NCI-H1930 (cell line): ENCODE measurements around the gene CNTNAP5.

Source experiments
- DNase-seq, 2 experiments: peaks; one replicate each; lab custom pipeline; 2025; lab: John Stamatoyannopoulos, UW

CNTNAP5 gene

GRCh38 chr2:124063596-124063995 lies 38.5 kb downstream of the CNTNAP5 start:
- DNase-seq: no peak

DNA sequence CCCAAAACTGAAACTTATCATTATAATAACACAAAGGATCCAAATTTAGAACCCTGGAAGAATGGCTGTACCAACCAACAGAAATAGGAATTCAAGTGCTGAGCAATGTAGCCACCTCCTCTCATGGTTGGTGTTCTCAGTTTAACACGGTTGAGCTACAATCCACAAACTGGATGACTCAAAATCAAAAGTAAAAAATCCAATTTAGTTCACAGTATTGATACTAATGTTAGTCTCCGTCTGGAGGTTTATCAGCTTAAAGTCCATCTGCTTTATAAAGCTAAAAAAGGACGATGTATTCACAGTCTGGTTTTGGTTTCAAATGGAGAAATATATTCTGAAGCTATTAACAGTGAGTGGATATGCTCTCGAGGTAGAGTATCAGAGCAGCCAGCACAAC lies 40.5 kb downstream of the CNTNAP5 start:
- DNase-seq: no peak

GRCh38 chr2:124066776-124067175 lies 41.7 kb downstream of the CNTNAP5 start:
- no peak for DNase-seq

DNA sequence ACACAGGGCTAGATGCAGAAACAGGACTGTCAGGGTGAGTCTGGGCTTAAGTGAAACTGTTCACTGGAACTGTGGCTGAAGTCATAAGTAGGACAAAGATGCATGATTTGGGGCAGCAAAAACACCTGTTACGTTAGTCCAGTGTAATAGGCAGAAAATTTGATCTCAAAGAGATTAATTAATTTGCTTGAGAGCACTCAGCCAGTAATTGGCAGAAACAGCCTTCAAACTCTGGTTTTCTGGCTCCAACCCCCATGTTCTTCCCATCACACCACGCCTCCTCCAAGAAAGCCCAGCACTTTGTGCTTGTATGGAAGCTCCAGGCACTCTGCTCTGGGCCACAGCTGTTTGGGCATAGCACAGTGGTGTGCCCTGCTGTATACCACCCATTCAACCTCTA lies 54.0 kb downstream of the CNTNAP5 start:
- DNase-seq: no peak

DNA sequence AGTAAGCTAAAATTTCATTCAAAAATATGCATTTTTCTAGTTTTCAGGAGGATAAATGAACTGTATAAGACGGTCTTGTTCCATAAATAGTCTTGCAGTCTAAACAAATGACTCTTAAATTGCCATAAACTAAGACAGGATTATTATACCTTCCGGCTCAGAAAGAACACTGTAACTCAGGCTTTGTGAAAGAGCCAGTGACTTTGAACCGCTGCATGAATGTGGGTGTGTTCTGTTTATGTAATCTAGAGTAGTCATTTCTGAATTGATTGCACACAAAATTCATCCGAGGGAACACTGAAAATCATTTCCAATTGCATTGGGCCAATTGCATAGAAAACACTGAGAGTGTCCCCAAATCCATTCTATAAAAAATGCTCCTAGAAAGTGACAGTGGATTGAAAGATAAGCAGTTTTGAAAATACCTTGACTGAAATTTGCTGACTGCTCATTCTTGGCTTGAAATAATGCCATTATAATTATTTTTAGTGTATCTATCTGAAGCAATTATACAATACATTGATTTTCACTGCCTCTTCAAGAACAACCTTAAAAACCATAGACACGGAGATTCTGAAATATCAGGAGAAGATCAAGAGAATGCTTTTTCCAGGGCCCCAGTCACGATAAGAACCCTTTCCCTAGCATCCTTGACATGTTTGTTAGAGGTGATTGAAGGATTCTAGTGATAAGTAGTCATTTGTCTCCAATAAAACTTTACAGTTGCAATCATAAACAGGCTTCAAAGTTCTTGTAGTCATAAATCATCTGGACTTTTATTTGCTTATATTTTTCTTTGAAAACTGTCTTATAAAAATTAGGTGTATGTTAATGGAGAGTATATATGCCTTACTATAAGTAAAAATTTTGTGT lies 55.4 kb downstream of the CNTNAP5 start:
- DNase-seq: no peak

DNA sequence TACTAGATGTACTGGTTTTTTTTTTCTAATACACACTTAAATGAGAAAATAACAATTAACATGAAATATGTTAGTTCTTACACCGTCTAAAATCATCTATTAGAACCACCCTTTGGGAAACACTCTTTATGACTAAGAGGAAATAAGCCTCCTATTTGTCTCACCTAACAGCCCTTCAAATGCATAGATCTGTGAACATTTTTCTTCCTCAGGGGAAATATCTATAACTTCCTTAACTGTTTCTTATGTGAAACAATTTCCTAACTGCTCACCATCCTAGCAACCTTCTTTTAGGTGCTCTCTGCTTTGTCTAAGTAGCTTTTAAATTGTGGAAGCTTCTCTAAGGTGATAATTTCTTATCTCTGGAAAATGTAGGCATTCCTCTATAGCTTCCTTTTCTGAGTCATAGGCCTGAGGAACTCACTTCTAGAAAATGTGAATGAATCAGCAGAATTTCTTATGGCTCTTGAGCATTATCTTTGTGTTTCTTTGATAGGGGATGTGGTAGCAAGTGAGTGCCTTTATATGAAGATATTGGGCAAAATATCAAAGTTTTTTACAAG lies 56.1 kb downstream of the CNTNAP5 start:
- no peak for DNase-seq

DNA sequence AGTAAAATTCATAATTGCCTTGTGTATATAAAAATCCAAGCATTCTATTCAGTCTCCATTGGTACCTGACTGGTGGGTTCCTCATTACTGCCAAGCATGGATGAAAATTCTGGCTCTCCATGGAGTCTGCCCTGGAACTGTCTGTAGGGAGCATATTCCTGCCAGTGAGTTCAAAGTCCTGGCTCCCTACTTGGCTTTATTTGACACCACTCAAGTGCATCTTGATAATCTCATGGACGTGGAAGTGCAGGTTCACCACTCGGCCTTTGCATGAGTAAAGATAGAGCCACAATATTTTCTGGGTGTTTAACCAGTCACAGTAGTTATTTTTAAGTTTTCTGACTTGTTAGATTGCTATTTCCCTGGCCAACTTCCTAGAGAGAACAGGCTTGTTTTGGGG lies 63.5 kb downstream of the CNTNAP5 start:
- DNase-seq: no peak

DNA sequence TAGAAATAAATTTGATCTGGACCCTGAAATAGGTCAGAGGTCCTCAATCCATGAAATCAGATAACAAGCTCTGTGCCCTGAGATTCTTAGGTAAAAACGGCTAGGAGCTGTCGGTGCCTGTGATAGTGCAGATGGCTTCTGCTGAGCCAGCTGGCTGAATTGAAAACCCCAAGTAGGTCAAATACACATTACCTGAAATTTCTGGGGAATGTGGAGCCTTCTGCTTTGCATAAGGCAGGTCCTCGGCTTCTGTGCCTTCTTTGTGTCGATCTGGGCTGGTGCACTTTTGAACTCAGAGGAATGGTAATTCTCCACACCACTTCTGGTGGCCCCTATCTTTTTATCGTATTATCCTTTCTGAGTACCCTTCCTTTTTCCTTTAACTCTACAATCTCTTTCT lies 66.6 kb downstream of the CNTNAP5 start:
- no peak for DNase-seq

DNA sequence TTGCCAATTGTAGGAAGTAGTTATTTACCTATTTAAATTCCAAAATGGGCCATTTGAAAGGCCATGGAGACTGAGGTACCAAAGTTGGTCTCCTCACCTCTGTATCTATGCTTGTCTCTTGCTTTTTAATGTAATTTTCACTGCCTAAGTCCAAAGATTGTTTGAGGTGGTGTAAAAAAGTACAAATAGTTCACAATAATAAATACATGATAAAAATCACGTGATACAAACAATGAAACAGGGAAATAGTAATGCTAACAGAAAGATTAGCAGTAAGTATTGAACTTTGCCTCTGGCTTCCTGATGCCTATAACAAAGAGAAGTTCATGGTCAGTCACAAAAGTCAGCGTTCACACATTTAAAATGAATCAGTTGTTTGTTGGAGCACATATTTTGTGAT lies 67.6 kb downstream of the CNTNAP5 start:
- DNase-seq: no peak

DNA sequence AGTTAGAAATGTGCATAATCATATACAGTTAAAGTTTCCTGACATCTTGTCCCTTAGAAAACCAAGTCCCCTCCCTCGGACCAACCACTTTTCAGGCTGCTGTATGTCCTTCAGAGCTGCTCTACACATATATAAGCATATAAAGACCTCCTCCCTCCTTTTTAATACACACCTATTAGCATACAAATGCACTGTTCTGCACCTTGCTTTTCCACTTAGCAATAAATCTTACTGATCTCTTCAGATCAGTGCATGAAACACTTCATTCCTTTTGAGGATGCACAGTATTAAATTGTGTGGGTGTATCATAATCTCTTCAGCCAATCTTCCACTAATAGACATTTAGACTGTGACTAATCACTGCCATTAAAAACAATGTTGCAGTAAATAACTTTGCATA lies 79.8 kb downstream of the CNTNAP5 start:
- no peak for DNase-seq

DNA sequence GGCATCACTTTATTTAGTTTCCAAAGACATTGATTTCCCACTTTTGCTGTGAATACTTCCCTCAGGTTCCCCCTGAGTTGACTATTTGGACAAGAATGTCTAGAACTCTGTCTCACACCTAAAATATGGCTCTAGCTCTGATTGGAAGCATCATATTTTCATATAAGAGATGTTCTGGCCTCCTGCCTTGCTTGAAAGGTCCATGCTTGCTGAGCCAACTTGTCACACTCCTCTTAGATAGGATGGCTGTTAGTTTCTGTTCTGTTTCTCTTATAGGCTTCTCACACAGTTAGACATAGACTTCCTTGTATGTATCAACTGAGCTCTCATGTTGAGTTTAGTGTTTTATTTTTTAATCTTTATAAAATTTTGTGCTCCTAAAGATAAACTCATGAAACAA lies 87.1 kb downstream of the CNTNAP5 start:
- DNase-seq: no peak

DNA sequence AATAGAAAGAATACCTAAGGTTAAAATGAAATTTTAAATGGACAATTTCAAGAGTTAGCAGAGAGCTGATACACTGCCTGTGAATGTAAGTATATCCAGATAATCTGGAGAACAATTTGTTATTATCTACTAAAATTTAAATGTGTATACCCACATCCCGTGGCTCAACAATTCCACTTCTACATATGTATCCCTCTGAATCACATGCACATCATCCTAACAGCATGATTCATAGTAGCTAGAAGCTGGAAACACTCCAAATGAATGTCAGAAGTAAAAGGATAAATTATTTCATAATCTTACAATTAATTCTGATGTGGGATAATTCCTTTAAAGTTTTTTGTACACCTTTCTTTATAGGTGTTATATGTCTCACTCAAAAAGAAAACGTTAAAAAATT lies 87.9 kb downstream of the CNTNAP5 start:
- DNase-seq: no peak

DNA sequence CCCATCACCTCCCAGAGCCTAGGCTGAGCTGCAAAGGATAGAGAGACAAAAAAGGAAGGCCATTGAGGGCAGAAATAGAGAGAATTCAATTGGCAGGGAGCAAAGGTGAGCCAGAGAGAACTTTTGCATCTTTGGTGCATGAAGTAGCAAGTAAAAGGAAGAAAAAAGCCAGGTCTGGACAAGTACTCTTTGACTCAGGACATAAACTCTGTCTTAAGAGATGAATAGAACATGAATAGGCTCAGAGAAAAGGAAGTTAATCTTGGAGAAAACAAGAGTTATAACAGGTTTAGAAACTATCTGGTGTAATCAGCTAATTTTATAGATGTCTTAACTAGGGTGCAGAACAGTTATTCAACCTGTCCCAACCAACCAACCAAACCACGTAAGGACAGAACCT lies 95.2 kb downstream of the CNTNAP5 start:
- no peak for DNase-seq

DNA sequence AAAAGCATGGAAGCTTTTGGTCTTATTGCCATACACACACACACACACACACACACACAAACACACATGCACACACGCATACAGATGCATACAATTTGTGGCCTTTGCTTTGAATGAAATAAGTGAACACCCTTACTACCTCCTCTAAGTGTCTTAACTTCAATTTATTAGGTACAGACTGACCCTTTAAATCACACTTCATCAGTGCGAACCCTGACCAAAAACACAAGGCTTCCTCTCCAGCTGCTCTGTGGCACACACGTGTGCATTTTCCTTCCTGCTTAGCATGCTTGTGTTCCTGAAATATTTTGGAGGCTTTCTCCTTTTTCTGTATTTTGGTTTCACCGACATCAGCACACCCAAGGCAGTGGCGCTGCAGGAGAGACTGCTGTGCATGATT lies 96.0 kb downstream of the CNTNAP5 start:
- no peak for DNase-seq

- no peak for DNase-seq
Measured at GRCh38 chr2:124121760-124122275, 96.7 kb downstream of the CNTNAP5 start.

DNA sequence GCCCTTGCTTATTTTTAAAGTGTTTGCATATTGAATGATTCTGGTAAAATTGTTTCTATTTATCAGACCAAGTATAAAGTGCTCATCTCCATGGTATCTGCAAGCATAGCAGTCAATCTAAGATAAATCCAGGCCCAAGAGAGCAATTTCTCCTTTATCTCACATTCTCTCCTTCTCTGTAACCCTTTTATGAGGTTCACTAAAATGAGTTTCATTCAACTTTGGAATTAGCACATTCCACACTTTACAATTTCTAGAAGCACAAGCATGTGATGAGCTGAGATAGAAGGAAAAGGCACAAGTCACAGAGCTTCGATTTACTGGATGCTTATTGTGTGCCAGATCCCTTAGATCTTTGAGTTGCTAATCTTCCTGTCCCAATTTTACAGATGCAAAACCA lies 97.3 kb downstream of the CNTNAP5 start:
- DNase-seq: no peak

DNA sequence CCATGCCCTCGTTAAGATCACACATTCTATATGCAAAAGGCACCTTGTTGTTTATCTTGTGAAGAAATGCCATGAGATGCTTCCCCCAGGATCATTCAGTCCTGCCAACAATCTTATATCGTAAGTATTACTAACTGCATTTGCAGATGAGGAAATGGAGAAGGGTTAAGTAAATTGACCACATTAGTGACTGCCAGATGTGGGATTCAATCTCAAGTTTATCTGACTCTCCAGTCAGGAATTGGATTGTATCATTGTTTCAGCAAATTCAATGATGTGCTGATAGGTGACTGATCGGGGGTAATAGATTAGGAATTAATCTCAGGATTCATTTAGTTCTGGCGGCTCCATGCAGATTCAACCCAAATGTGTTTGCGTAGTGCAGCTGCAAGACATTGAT lies 106.2 kb downstream of the CNTNAP5 start:
- DNase-seq: no peak

DNA sequence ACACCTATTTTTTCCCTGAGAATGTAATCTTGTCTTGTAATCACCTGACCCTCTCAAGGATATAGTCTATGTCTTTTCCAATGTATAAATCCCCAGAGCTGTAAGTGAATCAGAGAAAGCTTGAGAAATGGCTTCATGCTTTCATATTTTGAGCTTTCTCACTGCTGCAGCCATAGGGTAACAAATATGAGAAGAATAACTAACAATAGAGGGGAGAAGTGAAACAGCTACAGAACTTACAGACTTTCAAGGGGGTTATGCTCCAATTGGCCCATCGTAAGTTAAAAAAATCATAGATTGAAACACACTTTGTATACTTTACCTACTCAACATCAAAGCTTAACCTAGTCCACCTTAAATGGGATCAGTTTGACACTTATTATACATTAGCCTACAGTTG lies 111.0 kb downstream of the CNTNAP5 start:
- no peak for DNase-seq

DNA sequence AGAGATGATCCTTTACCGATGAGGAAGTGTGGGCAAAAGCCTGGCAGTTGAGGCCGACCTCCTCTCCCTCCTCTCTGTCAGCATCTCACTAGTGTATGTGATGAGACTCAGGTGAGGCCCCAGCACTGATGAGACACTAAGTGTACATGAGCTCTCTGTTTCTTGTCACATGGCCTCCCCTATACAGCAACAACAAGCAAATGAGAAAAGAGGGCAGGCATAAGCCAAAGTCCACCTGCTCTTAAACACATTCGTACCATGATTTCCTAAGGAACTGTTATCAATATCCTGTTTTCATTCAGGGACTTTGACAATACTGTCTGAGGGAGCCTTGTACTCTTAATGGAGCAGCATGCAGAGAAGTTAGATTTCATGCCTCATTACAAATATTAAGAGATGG lies 113.0 kb downstream of the CNTNAP5 start:
- no peak for DNase-seq

- DNase-seq: no peak
Measured at GRCh38 chr2:124145982-124146381, 120.9 kb downstream of the CNTNAP5 start.

- no peak for DNase-seq
Measured at GRCh38 chr2:124147552-124147951, 122.5 kb downstream of the CNTNAP5 start.

GRCh38 chr2:124149571-124149970 lies 124.5 kb downstream of the CNTNAP5 start:
- no peak for DNase-seq

DNA sequence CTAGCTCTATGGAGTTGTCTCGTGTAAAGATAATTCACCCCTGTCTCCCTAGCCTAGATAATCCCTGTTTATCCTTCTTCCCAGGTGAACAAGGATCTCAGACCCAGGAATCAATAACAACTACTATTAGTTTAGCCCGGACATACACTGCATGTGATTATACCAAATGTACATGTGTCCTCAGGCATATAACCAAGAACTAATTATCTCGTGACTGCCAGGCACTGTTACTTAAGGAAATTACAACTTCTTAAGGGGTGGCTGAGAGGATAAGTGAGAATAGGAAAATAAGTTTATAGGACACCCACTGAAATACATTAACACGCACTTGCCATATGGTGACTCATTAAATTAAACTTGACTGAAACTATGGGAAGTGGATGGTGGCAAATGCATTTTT lies 126.6 kb downstream of the CNTNAP5 start:
- DNase-seq: no peak

GRCh38 chr2:124153713-124154112 lies 128.6 kb downstream of the CNTNAP5 start:
- DNase-seq: no peak
